D721Med (cell line): ENCODE measurements around the gene APAF1.

Experiments used
- DNase-seq: peaks from one replicate; pipeline ENCODE4 v3.0.0; 2011; ENCODE audit warnings: low spot score; ENCODE audit not compliant: insufficient read length
- FAIRE-seq: peaks from 2 replicates; lab custom pipeline; 2011; peaks lifted over from hg19 to GRCh38; lab: Jason Lieb, UNC
- CTCF ChIP-seq: IDR thresholded peaks from 2 replicates; pipeline ENCODE4 v1.5.1; 2012; ENCODE audit warnings: mild to moderate bottlenecking, control low read depth; ENCODE audit not compliant: insufficient read depth; ENCODE audit errors: missing control alignments

The APAF1 gene

GRCh38 chr12:98645572-98646067, 530 bp downstream of the APAF1 start:
- no peak for DNase-seq
- FAIRE-seq = no peak
- TF ChIP-seq CTCF = no peak

- FAIRE-seq (no peak), DNase-seq (no peak)
- TF ChIP-seq CTCF = no peak
Observed at GRCh38 chr12:98646294-98647090, 1.4 kb downstream of the APAF1 start.

- TF ChIP-seq CTCF = no peak
Observed at GRCh38 chr12:98651328-98651727, 6.2 kb downstream of the APAF1 start.

GRCh38 chr12:98653866-98654493, 8.9 kb downstream of the APAF1 start:
- TF ChIP-seq CTCF = peak; percentile 89
- FAIRE-seq (peak; percentile 77), DNase-seq (no peak)

More at GRCh38 chr12:98651328-98651727, 6.2 kb downstream of the APAF1 start:
- no peak for FAIRE-seq
- DNase-seq = no peak

GRCh38 chr12:98656289-98657101, 11.4 kb downstream of the APAF1 start:
- DNase-seq (no peak), FAIRE-seq (no peak)
- TF ChIP-seq CTCF = no peak

GRCh38 chr12:98660521-98660920, 15.4 kb downstream of the APAF1 start:
- DNase-seq = no peak
- no peak for TF ChIP-seq CTCF
- no peak for FAIRE-seq
